GM13976 (cell line): ENCODE data around the gene DCLRE1A.
"Not testable (repeated sequence)": the region's sequence is repeated elsewhere in the genome, so short reads cannot be mapped to it uniquely, and the experiment has no call there.

ENCODE experiments used
- DNase-seq: peaks from one replicate; pipeline ENCODE4 v3.0.0; 2012; ENCODE audit warnings: low spot score
- in situ Hi-C: fragments of 300-500 bp; cut with MboI; formaldehyde crosslinking; loops from one replicate; pipeline ENCODE4 v1.12.0; 2022; ENCODE audit warnings: low sequenced_read_pairs, mixed read lengths, inconsistent platforms; ENCODE audit not compliant: unreplicated experiment
- TF ChIP-seq, protein P1 (sequence below): IDR thresholded peaks from 2 replicates; pipeline ENCODE4 v1.5.1; 2012; ENCODE audit warnings: borderline replicate concordance, mild to moderate bottlenecking; ENCODE audit not compliant: insufficient read depth; ENCODE audit errors: extremely low read depth, missing control alignments, control extremely low read depth

The DCLRE1A gene

DNA sequence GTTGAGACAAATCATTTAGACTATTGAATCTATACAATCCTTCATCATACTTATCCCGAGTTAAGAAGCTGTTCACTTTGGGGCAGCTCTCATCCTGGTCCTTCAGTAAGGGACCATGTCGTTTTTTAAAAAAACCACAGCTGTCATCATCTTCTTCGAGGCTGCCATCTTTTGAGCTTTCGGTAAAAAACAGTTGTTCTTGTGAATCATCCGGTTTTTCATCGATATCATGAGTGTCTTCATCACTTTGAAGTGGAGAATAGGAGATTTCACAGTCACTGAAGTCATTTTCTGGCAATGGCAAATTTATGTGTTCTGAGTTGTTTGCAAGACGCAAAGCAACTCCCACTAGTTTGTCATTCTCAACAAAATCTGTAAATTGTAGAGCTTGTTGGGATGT, 3.9 kb downstream of the DCLRE1A start:
- in situ Hi-C loops = no loop called here
- TF ChIP-seq, protein P1, sequence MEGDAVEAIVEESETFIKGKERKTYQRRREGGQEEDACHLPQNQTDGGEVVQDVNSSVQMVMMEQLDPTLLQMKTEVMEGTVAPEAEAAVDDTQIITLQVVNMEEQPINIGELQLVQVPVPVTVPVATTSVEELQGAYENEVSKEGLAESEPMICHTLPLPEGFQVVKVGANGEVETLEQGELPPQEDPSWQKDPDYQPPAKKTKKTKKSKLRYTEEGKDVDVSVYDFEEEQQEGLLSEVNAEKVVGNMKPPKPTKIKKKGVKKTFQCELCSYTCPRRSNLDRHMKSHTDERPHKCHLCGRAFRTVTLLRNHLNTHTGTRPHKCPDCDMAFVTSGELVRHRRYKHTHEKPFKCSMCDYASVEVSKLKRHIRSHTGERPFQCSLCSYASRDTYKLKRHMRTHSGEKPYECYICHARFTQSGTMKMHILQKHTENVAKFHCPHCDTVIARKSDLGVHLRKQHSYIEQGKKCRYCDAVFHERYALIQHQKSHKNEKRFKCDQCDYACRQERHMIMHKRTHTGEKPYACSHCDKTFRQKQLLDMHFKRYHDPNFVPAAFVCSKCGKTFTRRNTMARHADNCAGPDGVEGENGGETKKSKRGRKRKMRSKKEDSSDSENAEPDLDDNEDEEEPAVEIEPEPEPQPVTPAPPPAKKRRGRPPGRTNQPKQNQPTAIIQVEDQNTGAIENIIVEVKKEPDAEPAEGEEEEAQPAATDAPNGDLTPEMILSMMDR = no peak
- DNase-seq = no peak

DNA sequence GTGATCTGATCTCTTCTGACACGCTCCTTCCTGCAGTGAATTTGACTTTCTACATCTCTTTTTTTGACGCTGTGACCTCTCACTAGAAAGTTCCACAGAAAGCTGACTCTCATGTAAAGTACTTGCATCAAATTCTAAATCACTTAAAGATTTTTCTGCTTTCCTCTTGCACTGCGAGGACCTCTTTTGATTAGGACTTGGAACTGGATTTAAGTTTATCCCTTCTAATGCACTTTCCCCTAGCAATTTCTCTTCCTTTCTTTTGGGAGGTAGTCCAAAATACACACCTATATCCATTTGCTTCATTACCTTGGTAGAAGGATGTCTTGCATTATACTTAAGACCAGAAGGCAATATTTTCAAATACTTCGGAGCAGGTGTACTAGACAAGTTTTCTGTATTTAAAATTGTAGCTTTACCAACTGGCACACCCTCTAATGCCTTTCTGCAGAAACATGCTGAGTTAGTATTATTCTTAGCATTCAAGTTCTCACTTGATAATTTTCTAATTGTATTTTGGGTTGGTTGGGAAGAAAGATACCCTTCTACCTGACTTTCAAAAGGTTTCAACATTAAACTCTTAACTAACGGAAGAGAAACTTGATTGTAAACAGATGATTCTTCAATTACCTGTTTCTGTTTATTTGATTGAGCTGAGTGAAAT, 4.6 kb downstream of the DCLRE1A start:
- in situ Hi-C loops = no loop called here
- TF ChIP-seq, protein P1 = no peak
- no peak for DNase-seq

DNA sequence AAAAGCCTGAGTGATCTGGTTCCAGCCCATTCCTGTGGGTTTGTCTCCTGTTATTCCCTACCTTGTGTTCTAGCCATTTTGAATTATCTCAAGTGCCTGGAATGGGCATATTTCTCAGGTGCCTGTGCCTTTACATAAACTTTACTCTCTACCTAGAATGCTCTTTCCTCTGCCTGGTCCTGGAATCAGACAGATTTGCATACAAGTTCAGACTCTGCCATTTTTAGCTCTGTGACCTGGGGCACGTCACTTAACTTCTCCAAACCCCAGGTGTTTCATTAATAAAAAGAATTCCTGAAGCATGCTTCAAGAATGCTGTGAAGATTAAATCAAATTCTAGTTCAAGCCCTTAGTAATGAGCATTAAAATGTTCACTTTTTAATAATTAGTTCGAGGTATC, 7.8 kb downstream of the DCLRE1A start:
- DNase-seq = no peak
- TF ChIP-seq, protein P1 = no peak
- in situ Hi-C loops = no loop called here

DNA sequence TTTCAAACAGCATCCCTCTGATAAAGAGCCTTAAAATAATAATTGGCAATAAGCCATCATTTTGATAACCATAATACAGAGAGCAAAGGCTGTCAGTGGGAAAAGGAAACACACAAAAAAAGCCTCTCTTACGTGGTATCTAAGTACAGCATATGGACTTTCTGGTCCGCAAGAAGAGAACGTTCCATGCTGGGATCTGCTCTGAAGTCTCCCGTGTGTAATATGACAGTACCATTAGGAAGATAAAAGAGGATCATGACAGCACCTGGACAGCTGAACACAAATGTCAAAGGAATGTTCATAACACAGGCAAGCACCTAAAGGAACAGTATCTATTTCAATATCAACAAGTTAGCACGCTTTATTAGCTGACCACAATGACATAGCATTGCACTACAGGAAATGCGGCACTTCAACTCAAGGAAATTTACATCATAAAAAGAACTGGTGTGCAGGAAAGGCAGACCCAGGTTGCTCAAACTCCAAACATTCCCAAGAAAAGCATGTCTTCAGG, 9.9 kb downstream of the DCLRE1A start:
- DNase-seq = no peak
- TF ChIP-seq, protein P1 = no peak
- in situ Hi-C loops = no loop called here

DNA sequence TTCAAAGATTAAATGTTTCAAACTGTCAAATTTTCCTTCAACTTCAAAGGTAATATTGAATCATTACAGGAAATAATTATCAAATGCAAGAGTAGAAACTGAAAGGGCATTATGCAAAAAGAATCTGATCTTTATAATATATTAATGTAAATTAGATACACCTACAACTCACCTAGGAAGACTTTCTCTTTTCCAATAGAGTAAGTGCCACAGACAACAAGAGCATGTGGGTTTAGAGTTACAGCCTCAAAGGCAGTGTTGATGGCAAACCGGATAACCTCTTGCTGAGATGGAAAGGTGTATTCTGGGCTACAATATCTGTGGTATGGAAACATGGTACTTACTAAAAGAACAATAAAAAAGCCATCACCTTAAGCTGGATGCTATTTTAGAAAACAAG, 11.7 kb downstream of the DCLRE1A start:
- in situ Hi-C loops = no loop called here
- DNase-seq = no peak
- TF ChIP-seq, protein P1 = no peak

DNA sequence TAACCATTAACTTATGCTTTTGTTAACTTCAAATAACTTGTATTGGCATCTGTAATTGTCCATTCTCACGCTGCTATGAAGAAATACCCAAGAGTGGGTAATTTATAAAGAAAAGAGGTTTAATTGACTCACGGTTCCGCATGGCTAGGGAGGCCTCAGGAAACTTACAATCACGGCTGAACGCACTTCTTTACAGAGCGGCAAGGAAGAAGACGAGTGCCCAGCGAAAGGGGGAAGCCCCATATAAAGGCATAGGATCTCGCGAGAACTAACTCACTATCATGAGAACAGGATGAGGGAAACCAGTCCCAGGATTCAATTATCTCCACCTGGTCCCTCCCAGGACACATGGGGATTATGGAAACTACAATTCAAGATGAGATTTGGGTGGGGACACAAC, 25.3 kb downstream of the DCLRE1A start:
- DNase-seq, in situ Hi-C loops: not testable (repeated sequence)

DNA sequence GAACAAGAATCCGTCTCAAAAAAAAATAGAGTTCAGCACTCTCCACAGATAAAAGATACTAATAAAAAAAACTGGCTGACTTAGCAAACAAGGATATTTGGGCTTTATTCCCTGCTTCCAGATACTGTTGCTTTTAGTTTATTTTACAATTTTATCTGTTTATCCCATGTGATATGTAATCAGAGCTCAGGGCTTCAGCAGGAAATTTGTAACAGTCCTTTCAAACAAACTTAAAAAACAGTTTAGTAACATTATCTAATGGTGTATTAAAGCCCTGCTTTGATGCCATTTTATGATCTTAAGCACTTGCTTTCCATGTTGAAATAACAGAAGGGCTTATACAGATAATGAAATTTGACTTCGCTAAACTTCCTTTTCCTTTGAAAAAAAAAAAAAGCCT, 28.1 kb downstream of the DCLRE1A start:
- DNase-seq = no peak
- in situ Hi-C loops = no loop called here
- TF ChIP-seq, protein P1 = no peak
